GM19239 (cell line): Measurements from ENCODE around the gene PLIN3.
"Not testable (repeated sequence)": the region's sequence is repeated elsewhere in the genome, so short reads cannot be mapped to it uniquely, and the experiment has no call there.

Experiments
- DNase-seq: peaks from one replicate; pipeline ENCODE4 v3.0.0; 2011; ENCODE audit warnings: low spot score; ENCODE audit not compliant: insufficient read length
- FAIRE-seq: peaks from 2 replicates; lab custom pipeline; 2011; peaks lifted over from hg19 to GRCh38; lab: Jason Lieb, UNC

The PLIN3 gene

DNA sequence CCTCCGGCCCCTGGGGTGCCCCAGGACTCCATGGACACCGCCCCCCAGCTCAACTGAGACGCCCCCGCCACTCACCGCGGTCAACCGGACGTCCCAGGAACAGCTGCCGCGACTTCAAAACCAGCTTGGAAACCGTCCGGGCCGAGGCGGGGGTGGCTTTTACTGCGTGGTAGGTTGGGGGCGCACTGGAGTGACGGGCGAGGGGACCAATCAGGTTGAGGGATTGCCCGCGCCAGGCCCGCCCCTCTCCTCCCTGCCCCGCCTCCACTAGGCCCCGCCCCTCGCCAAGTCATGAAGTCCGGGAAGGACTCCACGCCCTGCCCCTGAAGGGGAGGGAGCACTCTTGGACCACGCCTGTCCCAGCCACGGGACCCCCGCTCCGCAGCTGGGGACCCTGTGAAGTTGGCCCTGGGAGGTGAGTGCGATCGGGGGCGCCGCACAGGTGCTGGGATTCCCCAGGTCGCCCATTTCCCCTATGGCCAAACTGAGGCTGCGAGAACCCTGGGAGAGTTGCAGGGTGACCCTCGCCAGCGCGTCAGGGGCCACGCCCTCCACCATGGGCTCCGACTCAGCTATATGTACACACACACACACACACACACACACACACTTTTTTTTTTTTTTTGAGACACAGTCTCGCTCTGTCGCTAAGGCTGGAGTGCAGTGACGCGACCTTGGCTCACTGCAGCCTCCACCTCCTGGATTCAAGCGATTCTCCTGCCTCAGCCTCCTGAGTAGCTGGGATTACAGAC lies at the start of gene PLIN3:
Gene PLIN3, minus strand, starts transcription at position 134 of the 752 bp plus-strand sequence. CDS start 6,273 bp downstream, outside the sequence.
- FAIRE-seq (peak; percentile 94), DNase-seq (peak; percentile 93)

- FAIRE-seq (peak; percentile 96), DNase-seq (peak; percentile 72)
Measured at GRCh38 chr19:4916292-4917082, 49.0 kb upstream of the PLIN3 start.

- DNase-seq (no peak), FAIRE-seq (peak; percentile 4)
Measured at GRCh38 chr19:4914736-4915501, 47.5 kb upstream of the PLIN3 start.

DNA sequence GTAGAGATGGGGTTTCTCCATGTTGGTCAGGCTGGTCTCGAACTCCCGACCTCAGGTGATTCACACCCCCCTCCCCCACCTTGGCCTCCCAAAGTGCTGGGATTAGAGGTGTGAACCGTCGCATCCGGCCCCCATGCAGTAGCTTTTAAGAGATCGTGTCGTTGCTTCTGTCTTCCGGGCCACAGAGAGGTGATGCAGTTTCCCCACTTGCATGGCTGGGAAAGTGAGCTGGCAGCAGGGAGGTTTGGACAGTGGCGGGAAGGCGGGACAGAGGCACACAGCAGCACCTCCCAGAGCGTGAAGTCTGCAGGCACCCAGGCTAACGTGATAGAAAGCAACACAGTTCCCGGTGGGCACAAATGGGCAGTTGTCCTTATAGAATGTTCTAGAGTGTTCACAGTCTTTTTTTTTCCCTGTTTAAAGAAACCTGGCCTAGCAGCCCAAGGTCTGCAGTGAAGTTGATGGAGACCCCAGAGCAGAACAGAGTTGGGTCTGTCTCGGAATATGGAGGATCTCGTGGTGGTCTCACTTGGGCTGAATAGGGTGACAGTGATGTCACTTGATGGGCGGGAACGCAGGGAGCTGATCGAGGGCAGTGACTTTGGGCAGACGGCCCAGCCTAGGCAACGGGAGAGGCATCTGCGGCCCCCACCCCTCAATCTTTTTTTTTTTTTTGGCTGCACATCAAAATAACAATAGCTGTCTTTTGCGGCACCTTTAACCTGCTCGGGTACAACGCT lies 46.7 kb upstream of the PLIN3 start:
- FAIRE-seq (peak; percentile 67), DNase-seq (no peak)

- peak; percentile 47 for DNase-seq
- FAIRE-seq, result peak; percentile 96
Measured at GRCh38 chr19:4911786-4912672, 44.6 kb upstream of the PLIN3 start.

- DNase-seq (no peak), FAIRE-seq (no peak)
Measured at GRCh38 chr19:4911314-4911713, 43.8 kb upstream of the PLIN3 start.

- FAIRE-seq (peak; percentile 73), DNase-seq (peak; percentile 37)
Measured at GRCh38 chr19:4910594-4911281, 43.3 kb upstream of the PLIN3 start.

GRCh38 chr19:4909897-4910593 lies 42.6 kb upstream of the PLIN3 start:
- FAIRE-seq (peak; percentile 94), DNase-seq (peak; percentile 99)

- DNase-seq (peak; percentile 56), FAIRE-seq (no peak)
Measured at GRCh38 chr19:4909156-4909896, 41.9 kb upstream of the PLIN3 start, which contains the start of gene UHRF1. UHRF1 (plus strand) TSS chr19:4909501; CDS start chr19:4910886, 1,385 bp downstream.

- FAIRE-seq (no peak), DNase-seq (no peak)
Measured at GRCh38 chr19:4908781-4909155, 41.3 kb upstream of the PLIN3 start.

DNA sequence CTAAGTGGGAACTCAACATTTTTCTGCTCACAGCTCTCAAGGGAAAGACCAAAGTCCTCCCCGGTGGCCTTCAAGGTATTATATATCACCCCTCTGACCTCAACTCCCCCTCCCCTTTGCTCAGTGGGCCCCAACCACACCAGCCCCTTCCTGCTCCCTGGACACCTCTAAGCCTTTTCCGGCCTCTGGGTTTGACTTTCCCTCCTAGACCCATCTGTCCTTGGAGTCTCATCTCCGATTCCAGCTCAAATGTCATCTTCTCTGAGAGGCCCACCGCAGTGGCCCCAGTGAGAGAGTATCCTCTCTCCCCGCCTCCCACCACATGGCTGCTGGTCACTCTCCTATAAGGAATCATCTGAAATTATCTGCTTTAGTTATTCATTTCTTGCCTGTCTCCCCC lies 40.9 kb upstream of the PLIN3 start:
- DNase-seq, result no peak
- no peak for FAIRE-seq

DNA sequence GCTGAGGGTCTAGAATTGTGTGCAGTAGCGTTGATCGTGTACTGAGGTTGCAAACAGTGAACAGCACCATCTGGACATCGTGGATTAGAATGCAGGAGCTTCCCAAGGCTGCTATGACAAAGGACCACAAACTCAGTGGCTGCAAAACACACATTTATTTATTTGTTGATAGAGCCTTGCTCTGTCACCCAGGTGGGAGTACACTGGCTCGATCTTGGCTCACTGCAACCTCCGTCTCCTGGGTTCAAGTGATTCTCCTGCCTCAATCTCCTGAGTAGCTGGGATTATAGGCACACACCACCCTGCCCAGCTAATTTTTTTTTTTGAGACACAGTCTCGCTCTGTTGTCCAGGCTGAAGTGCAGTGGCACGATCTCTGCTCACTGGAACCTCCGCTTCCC lies 39.5 kb upstream of the PLIN3 start:
- DNase-seq, result no peak
- no peak for FAIRE-seq

GRCh38 chr19:4904481-4904880 lies 37.0 kb upstream of the PLIN3 start:
- no peak for FAIRE-seq
- no peak for DNase-seq

DNA sequence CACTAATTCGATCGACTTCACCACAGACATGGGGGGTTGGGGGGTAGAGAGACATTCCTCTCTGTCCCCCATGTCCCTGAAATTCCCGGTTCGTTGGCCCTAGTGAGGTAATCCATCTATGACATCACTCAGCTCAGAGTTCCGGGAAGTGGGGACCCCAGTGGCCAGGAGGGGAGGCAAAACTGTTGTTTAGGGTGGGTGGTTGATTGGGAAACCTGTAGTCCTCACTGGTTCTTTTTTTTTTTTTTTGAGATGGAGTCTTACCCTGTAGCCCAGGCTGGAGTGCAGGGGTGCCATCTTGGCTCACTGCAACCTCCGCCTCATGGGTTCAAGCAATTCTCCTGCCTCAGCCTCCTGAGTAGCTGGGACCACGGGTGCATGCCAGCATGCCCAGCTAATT lies 35.3 kb upstream of the PLIN3 start, which contains the start of gene ARRDC5:
Gene ARRDC5, minus strand, starts transcription at position 101 of the 400 bp plus-strand sequence. Its CDS starts 71 bp downstream, at position 30.
- no peak for DNase-seq
- no peak for FAIRE-seq

- not testable (repeated sequence) for FAIRE-seq, DNase-seq
Measured at GRCh38 chr19:4900879-4901278, 33.4 kb upstream of the PLIN3 start.

DNA sequence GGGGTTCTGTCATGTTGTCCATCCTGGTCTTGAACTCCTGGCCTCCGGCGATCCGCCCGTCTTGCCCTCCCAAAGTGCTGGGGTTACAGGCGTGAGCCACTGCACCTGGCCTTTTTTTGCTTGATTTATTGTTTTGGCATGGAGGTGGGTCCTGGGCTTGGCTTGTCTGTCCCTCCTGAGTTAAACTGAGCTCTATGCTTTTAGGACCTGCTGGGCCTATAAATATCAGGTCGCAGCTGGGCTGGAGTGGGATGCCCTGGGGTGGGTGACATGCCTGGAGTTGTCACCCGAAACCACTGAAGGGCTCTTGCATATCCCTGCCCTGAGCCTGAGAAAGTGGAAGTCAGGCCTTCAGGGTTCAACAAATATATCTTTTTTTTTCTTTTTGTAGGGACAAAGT lies 29.7 kb upstream of the PLIN3 start:
- no peak for DNase-seq
- no peak for FAIRE-seq

- no peak for FAIRE-seq
- DNase-seq, result no peak
Measured at GRCh38 chr19:4896372-4896771, 28.9 kb upstream of the PLIN3 start.
